ENCODE measurements around the gene LKAAEAR1.

The LKAAEAR1 gene

GRCh38 chr20:64064145-64064698 is 20.0 kb downstream of the LKAAEAR1 start:
- TF ChIP-seq CTCF (conservative IDR thresholded peaks at IDR 0.05), result no peak
- peak overlapping the region; percentile 87; the same call in 1 of the 2 replicates for H3K27ac ChIP-seq

DNA sequence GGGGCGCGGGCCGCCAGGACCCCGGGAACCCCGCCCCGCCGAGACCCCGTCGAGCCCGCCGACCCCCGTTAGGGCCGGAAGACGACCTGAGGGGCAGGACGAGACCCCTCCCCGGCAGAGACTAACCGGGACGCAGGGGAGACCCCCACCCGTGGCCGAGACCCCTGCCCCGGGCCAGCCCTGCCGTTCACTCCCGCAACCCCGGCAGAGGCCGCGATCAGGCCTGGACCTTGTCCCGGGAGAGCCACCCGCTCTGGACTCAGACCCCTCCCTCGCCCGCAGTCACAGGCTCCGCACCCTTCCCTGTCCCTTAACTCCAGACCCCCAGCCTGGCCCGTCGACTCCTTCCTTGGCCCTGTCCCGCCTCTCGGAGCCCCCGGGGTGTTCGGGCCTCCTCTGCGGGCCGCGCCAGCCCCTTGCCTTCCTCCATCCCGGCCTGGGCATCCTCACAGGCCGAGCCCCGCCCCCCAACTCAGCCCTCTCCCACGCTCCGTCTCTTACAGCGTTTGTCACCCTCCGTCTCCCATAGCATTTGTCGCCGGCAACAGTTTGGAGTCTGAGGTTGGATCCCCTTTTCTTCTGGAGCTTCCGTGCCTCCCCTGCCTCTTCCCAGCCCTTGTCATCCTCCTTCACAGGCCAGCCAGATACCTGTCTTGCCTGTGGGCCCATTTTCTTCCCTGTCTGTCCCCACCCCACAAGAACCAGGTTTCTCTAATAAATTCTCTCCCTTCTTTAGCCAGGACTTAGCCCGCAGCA is 20.6 kb downstream of the LKAAEAR1 start:
- TF ChIP-seq CTCF (conservative IDR thresholded peaks at IDR 0.05), result no peak
- H3K27ac ChIP-seq, result peak overlapping the region; percentile 87

GRCh38 chr20:64062596-64063388 is 21.4 kb downstream of the LKAAEAR1 start, which contains the start of gene TCEA2:
Gene TCEA2, plus strand, starts transcription at chr20:64063198. Its CDS starts 115 bp downstream, at chr20:64063313.
- TF ChIP-seq CTCF (conservative IDR thresholded peaks at IDR 0.05), result no peak
- peak within 1 kb of the TSS; percentile 87 for H3K27ac ChIP-seq

DNA sequence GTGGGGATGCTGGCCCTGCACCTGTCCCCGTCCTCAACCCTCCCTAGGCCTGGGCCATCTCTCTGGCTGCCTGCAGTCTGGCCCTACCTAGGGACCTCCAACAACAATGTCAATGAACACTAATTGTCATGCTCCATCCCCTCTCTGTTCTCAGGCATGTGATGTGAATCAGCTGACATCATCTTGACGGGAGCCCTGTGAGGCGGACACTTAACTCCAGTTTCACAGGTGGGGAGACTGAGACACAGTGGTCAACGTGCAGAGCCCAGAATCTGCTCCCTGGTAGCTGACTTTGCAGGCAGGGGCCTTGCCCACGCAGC is 22.0 kb downstream of the LKAAEAR1 start:
- TF ChIP-seq CTCF (conservative IDR thresholded peaks at IDR 0.05), result no peak
- peak overlapping the region; percentile 87 for H3K27ac ChIP-seq

DNA sequence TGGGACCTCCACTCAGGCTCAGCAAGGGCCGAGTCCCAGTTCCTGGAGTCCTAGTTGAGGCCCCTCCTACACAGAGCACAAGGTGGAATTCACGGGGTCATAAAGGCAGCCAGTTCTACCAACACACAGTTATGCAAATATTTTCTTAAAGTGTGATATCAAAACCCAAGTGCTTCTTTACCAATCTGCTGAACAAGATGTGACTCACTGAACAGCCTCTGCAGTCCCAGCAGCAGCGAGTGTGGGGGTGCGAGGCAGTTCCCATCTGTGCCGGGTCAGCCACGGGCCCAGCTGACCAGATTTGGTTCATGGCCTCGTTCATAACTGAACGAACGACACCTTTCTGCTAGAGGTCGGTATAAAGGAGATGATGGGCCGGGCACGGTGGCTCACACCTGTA is 25.7 kb downstream of the LKAAEAR1 start:
- H3K27ac ChIP-seq, result peak overlapping the region; percentile 48
- no peak for TF ChIP-seq CTCF (conservative IDR thresholded peaks at IDR 0.05)

- H3K27ac ChIP-seq, result peak overlapping the region; percentile 48
- TF ChIP-seq CTCF (conservative IDR thresholded peaks at IDR 0.05), result peak; percentile 96
Observed at GRCh38 chr20:64057628-64058498, 26.3 kb downstream of the LKAAEAR1 start.

Measured in VCaP (cell line).